ENCODE results near the gene MRTFB.
"Not testable (repeated sequence)": the region's sequence is repeated elsewhere in the genome, so short reads cannot be mapped to it uniquely, and the experiment has no call there.

MRTFB gene, protein sequence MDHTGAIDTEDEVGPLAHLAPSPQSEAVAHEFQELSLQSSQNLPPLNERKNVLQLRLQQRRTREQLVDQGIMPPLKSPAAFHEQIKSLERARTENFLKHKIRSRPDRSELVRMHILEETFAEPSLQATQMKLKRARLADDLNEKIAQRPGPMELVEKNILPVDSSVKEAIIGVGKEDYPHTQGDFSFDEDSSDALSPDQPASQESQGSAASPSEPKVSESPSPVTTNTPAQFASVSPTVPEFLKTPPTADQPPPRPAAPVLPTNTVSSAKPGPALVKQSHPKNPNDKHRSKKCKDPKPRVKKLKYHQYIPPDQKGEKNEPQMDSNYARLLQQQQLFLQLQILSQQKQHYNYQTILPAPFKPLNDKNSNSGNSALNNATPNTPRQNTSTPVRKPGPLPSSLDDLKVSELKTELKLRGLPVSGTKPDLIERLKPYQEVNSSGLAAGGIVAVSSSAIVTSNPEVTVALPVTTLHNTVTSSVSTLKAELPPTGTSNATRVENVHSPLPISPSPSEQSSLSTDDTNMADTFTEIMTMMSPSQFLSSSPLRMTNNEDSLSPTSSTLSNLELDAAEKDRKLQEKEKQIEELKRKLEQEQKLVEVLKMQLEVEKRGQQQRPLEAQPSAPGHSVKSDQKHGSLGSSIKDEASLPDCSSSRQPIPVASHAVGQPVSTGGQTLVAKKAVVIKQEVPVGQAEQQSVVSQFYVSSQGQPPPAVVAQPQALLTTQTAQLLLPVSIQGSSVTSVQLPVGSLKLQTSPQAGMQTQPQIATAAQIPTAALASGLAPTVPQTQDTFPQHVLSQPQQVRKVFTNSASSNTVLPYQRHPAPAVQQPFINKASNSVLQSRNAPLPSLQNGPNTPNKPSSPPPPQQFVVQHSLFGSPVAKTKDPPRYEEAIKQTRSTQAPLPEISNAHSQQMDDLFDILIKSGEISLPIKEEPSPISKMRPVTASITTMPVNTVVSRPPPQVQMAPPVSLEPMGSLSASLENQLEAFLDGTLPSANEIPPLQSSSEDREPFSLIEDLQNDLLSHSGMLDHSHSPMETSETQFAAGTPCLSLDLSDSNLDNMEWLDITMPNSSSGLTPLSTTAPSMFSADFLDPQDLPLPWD

DNA sequence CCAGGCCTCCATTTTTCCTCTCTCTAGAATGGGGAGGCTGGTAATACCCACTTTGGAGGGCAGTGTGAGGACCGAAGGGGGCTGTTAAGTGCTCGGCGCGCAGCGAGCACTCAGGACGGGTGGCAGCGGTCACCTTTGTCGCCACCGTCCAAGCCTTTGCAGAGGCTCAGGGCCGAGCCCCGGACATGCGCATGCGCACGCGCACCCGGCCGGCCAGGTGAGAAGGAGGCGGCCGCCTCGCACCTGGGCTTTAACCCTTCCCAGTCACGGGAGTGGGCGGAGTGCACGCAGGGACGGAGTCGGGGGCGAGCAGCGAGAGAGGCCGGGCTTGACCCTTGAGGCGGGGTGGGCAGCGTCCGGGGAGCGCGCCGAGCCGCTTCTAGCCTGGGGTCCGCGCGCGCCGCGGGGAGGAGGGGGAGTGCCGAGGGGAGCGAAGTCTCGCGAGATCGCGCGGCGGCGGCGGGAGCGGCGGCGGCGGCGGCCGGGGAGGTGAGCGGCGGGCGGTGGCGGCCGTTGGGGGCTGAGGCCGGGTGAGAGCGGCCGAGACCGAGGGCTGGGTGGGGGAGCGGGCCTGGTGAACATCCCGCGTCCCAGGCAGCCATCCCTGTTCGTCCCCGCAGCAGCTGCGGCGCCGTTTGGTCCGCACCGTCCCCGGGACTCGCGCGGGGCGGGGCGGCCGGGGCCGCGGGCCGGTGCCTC lies at the start of gene MRTFB:
MRTFB (plus strand) TSS at position 443 of the 699 bp plus-strand sequence. CDS start 69,288 bp downstream, outside the sequence.
- peak; percentile 60 for DNase-seq

DNA sequence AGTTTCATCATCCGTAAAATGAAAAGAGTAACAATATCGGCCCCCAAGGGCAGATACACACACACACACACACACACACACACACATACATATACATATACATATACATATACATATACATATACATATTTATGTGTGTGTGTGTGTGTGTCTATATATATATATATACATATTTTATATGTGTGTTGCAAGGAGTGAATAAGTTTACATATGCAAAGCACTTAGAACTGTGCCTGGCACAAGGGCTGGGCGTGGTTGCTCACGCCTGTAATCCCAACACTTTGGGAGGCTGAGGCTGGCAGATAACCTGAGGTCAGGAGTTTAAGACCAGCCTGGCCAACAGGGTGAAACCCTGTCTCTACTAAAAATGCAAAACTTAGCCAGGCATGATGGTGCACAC lies 47.6 kb upstream of the MRTFB start:
- not testable (repeated sequence) for DNase-seq

DNA sequence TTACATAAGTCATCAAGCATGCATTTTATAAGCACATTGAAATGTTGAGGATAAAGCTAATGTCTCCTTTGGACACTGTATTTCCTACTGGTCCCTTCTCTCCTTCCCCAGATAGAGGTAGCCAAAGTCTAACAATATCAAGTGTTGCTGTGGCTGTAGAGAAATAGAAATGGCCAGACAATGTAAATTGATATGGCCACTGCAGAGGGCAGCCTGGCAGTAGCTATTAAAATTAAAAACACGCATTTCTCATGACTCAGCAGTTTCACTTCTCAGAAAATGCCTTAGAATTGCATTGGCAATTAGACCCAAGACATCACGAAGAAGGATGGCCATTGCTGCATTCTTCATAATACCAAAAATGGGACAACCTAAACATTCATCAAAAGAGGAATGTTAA lies 46.8 kb upstream of the MRTFB start:
- DNase-seq = no peak

DNA sequence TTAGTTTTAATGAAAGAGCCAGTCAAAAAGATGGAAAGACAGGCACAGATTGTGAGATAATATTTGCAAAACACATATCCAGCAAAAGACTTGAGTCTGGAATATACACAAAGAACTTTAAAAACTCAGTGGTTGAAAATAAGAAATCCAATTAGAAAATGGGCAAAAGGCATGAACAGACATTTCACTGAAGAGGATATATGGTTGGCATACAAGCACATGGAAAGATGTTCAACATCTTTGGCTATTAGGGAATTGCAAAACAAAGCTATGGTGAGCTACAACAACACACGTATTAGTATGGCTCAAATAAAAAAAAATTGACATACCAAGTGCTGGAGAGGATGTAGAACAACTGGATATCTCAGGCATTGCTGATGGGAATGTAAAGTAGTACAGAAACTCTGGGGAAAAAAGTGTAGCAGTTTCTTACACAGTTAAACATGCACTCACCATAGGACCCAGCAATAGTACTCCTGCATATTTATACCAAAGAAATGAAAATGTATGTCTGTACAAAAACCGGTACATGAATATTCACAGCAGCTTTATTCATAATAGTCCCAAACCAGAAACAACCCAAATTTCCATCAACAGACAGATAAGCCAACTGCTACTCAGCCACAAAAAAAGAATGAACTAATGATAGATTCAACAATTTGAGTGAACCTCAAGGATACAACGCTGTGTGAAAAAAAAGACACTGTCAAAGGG lies 44.4 kb upstream of the MRTFB start:
- no peak for DNase-seq

DNA sequence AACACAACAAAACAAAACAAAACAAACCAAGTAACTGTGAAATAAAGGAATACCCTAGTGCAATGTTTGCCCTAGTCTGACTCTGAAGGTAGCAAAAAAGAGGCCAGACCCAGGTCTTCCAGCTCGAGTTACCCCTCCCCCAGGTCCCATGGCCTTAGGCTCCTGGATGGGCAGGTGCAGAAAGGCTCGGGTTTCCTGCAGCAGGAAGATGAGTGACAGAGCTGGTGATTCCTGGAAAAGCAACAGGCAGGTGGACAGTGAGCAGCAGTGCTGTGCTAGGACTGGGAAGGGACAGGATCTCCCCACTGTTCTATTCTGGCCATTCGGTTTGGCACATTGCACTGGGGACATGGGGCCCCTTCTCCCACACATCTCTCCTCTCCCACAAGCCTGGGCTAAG lies 42.9 kb upstream of the MRTFB start:
- peak; percentile 2 for DNase-seq

DNA sequence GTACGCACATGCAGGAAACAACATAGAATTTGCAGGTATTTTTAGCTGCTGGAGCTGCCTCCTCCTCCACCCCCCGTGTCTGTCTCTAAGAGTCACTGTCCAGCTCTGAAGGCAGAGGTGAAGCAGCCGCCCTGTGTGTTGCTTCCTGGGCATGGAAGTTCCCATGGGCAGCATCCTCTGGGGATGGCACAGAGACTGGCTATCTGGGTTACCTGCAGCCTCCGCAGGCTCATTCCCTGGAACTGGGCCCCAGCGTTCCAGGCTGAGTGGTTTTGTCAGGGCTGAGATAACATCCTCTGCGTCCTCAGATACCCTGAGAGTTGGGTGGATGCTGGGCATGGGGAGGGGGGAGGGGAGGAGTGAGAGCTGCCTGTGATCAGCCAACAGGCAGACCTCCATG lies 41.5 kb upstream of the MRTFB start:
- DNase-seq = no peak

DNA sequence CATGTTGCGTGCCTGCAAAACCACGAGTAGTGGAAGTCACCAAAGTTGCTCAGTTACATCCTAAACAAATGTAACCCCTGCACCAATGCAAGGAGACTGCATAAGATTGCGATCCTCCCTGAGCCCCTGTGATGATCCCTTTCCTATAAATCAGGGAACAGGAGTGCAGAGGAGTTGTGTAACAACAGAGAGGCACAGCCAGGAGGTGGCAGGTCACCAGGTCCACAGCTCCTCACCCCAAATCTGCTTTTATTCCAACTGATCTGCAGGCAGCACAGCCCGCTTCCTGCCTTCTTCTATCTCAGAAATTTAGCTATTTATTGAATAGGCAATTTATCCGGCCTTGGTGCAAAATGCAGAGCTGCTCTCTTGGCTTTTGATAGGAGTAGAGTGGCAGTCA lies 36.0 kb upstream of the MRTFB start:
- DNase-seq = no peak

DNA sequence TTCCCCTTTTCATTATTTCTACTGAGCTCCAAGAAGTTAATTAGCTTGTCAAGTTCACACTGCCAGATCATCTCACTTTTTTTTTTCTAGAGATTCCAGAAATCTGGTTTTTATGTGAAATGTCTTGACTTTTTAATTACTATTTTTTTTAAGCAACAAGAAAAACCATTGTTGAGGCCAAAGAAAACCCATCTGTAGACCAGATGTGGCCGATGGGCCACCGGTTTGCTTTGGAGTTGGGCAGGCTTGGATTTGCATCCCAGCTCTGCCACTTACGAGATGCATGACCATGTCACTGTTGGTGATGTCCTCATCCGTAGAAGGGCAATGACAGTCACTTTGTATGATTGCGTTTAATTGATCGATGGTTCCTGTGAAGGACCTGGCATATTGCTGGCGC lies 34.2 kb upstream of the MRTFB start:
- no peak for DNase-seq

DNA sequence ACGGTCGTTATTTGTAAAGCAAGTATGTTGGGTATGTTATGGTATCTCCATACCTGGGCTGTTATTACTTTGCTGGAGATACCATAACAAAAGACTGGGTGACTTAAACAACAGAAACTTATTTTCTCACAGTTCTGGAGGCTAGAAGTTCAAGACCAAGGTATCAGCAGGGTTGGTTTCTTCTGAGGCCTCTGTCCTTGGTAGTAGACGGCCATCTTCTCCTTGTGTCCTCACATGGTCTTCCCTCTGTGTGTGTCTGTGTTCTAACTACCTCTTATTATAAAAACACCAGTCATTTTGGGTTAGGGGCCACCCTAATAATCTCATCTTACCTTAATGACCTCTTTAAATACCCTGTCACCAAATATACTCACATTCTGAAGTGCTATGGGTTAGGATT lies 33.2 kb upstream of the MRTFB start:
- DNase-seq = no peak

DNA sequence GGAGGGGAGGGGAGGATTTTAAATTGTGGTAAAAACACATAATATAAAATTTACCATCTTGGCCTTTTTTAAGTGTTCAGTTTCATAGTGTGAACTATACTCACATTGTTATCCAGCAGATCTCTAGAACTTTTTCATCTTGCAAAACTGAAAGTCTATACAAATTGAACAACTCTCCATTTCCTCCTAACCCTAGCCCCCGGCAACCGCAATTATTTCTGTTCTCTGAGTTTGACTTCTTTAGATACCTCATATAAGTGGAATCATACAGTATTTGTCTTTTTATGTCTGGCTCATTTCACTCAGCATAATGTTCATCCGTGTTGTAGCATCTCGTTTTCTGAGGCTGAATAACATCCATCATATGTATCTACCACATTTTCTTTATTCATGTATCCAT lies 30.0 kb upstream of the MRTFB start:
- DNase-seq = no peak

DNA sequence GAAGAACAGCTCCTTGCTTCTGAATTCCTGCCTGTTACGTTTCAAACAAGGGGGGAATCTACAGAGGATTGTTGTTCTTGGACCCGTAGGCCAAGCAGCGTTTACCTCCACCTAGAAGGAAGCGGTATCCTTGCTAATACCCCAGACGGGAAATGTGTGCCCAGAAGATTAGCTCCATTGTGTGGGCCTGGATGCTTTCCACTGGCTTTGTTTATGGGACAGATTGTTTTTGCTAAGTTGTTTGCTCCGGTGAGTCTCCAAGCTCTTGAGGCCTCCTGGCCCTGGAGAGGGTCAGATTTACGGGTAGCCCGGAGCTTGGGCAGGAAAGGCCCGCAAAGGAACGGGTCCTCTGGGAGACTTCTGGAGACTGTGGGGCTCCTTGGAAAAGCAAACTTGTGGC lies 28.4 kb upstream of the MRTFB start:
- no peak for DNase-seq

DNA sequence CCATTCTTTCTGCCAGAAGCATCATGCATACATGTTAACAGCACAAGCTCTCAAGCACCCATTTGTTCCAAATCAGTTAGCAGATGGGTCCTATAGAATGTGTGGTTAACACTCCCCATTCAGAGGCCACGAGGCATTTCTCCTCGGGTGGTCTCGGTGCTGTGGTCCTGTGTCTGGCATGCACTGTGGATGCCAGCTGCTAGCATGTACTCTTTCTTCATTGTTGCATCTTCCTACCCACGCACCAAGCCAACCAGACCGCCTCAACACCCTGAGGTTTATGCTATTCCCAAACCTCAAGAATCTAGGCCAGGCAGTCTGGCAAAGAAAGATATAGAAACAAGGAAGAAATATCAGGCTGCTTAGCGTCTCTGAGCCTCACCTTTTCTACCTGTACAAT lies 27.8 kb upstream of the MRTFB start:
- DNase-seq = no peak

DNA sequence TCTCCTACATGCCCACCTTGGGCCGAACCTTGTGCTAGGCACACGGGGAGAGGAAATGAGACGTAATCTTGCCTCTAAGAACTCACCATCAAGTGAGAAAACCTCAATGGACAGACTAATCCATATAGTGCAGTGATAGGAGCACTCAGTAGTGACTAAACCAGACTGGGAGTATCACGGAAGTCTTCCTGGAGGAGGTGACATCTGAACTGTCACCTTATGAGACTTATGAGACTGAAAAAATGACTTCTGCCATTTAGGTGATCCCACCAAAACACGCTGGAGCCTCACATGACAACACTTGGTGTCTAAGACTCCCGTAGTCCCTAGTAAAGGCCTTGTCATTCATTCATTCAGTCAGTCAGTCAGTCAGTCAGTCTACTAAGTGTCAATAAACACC lies 27.3 kb upstream of the MRTFB start:
- no peak for DNase-seq

DNA sequence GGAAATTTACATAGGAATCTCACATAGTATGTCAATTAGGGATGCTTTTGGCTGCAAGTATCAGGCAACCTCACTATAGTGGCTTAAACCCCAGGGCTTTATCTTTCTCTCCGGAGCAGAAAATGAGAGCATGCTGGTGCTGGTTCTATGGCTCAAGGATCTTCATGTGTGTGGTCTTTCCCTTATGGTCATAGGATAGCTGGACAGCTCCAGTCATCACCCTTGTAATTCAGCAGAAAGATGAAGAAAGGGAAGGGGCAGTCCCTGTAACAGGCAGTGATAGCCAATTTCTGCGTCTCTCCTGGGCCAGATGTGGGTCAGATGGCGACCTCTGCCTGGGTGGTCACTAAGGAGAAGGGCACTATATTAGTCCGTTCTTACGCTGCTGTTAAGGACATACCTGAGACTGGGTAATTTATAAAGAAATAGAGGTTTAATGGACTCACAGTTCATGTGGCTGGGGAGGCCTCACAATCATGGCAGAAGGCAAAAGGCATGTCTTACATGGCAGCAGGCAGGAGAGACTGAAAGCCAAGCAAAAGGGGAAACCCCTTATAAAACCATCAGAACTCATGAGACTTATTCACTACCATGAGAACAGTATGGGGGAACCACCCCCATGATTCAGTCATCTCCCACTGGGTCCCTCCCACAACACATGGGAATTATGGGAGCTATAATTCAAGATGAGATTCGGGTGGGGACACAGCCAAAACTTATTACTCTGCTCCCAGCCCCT lies 23.8 kb upstream of the MRTFB start:
- not testable (repeated sequence) for DNase-seq

DNA sequence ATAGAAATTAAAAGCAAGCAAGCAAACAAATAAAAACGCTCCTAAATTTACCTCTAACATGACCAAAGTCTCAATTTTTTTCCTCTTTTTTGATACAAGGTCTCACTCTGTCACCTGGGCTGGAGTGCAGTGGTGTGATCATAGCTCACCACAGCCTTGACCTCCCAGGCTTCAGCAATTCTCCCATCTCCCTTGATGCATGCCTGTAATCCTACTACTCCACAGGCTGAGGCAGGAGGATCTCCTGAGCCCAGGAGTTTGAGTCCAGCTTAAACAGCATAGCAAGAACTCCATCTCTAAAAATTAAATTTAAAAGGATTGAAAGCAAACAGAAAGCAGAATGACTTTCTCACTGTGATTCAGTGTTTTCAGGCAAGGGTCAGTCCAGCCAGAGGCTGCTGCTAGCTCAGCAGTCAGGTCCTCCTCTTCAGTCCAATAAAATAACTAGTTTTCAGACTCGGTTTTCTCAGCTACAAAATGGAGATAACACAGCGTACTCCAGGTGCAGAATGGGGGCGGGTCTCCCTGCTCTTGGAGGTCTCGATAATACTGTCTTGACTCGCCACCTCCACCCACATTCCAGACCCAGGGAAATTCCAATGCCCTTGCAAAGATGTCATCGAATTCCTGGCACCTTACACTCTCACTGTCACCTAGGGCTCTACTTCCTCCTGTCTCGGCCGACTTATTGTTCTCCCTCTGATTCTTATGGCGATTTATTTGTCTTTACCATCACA lies 20.7 kb upstream of the MRTFB start:
- no peak for DNase-seq

DNA sequence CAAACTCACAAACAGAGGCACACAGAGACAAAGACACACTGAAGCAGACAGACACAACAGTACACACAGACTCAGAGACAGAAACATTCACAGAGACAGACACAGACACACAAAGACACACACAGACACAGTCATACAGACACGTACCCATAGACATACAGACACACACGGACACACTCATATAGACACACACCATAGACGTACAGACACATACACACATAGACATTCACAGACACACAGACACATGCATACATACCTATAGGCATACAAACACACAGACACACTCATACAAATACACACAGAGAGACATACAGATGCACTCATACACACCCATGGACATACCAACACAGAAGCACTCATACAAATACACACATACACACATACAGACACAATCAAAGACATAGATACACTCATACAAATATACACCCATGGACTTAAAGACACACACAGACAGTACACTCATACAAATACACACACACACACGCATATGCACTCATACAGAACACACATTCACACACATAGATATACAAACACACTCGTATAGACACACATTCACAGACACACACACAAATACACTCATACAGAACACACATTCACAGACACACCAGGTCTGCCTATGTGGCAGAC lies 19.9 kb upstream of the MRTFB start:
- no peak for DNase-seq

DNA sequence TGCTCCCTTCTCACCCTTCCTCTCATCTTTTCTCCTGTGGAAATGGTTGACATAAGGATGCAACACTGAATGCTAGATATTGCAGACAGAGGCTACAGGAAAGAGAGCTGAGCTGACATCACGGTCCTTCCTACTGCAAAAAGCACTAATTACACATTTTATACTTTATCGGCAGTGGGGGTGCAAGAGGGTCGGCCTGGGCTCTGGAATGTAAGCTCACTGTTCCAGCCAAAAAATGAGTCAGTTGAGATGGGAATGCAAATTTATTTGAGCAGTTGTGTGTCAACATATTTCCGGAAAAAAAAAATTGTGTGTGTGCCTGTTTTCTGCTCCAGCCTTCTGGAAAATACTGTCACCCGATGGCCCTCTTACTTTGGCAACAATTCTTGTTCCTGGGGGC lies 14.1 kb upstream of the MRTFB start:
- no peak for DNase-seq

DNA sequence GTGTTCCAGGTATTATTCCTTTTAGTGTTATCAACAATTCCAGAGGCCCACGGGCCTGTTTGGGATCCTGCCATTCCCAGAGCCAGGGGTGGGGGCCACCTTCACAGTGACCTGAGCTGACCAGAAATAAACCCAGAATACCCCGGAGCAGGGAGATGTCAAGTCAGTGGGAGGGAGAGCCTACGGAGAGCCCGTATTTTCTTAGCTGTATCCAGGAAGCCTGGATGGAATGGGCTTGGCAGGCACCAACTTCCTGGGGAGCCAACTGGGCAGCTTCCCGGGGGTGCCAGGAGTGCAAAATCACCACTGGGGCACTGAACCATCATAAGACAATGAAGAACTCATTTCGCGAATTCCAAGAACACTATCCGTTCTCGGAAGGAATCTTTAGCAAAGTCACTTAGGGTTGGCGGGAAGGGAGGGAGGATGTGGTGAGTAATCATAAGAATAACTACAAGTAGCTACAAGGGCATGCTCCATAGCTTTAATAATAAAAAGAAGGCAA lies 13.2 kb upstream of the MRTFB start:
- DNase-seq = no peak

DNA sequence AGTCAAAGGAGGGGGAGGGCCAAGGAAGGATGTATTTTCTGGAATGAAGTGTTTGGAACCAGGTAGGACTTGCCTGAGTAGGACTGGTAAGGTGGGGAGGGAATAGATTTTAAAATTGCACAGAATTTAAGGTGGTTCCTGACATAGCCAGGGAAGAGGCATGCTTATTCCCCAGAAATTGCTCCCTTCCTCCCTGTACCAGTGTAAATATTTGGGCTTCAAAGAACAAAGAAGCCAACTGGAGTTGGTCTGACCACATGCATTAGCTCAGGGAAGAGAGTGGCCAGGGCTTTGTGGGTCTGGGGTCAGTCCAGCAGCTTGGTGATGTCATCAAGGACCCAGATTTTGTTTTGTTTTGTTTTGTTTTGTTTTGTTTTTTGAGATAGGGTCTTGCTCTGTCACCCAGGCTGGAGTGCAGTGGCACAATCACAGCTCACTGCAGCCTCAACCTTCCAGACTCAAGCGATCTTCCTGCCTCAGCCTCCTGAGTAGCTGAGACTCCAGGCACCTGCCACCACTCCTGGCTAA lies 9.3 kb upstream of the MRTFB start:
- DNase-seq = peak; percentile 16

DNA sequence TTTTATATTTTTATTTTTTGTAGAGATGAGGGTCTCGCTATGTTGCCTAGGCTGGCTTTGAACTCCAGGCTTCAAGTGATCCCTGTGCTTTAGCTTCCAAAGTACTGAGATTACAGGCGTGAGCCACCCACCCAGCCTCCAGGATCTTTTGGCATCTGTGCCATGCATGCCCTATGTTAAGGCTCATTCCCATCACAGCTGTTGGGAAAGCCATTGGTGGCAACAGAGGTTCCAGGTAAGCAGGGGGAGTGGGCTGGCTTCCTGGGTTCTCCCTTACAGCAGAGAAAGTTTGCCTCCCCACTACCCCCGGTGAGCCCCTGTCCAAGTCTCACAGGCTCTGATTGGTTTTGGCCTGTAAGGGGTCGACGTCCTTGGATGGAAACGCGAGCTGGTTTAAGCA lies 8.9 kb upstream of the MRTFB start:
- no peak for DNase-seq

All from NCI-H748 treated with DMSO at 0.1 percent for 48 hours (cell line).